ENCODE data around the gene HDGFL3.
"Not testable (repeated sequence)": the region's sequence is repeated elsewhere in the genome, so short reads cannot be mapped to it uniquely, and the experiment has no call there.

HDGFL3 gene

DNA sequence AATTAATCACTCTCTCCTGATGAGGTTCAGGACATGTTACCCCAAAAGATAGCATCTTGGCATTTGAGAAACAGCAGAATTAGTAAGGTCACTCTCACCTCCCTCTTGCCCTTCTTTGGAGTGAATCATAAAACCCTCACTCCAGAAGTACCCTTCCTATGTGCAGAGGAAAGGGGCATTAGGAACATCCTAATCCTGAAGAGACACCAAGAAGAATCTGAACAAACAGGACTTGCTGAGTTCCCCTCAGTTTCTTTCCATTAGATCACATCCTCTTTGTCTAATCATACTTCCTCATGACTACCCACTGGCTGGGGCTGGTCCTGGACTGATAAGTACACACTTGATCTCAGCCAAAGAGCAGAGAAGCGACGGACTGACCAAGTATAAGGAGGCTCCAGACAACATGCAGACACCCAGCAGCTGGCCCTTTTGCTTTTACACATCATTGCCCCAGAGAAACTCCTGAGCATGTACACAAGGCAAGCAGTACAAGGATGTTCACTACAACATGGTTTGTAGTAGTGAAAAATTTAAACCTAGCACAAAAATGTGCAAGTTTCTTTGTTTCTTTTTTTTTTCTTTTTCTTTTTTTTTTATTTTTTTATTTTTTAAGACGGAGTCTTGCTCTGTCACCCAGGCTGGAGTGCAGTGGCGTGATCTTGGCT, 115.2 kb downstream of the HDGFL3 start:
- no peak overlapping the region for H3K4me3 ChIP-seq (ENCODE audit: low read length)
- no peaks in the 10 kb centered on the region for H3F3A ChIP-seq (ENCODE audit: control insufficient read depth, insufficient read depth)
- H3K27me3 ChIP-seq (ENCODE audit: control insufficient read depth, low read length), result 0 out of 2 replicates have a peak, but pooled peaks cover 2% of the 10 kb centered on the region
- no peaks in the 10 kb centered on the region for H3K4me1 ChIP-seq (ENCODE audit: control insufficient read depth, low read length)
- no peaks in the 10 kb centered on the region for H3K36me3 ChIP-seq (ENCODE audit: control insufficient read depth, low read length)
- no peak overlapping the region for H3K27ac ChIP-seq (ENCODE audit: low read depth, low read length)
- H3K9me2 ChIP-seq (replicated peaks; ENCODE audit: control insufficient read depth, low read length), result no peaks in the 10 kb centered on the region
- TF ChIP-seq EZH2phosphoT487 (IDR thresholded peaks at IDR 0.05; ENCODE audit: borderline replicate concordance, low read length) (no peak), CTCF (IDR thresholded peaks at IDR 0.05; ENCODE audit: low read depth, low read length, poor library complexity, severe bottlenecking) (no peak)
- H3K4me2 ChIP-seq (ENCODE audit: low read length), result no peak overlapping the region
- H4K20me1 ChIP-seq (ENCODE audit: control insufficient read depth, insufficient read depth, low read depth, low read length), result no peaks in the 10 kb centered on the region
- no peaks in the 10 kb centered on the region for H3K79me2 ChIP-seq (ENCODE audit: control insufficient read depth, low read length)
- no peaks in the 10 kb centered on the region for H3K9me3 ChIP-seq (ENCODE audit: control insufficient read depth, insufficient read depth, low read length)

GRCh38 chr15:83091965-83092308, 115.7 kb downstream of the HDGFL3 start:
- not testable (repeated sequence) for H3K9me3 ChIP-seq (ENCODE audit: control insufficient read depth, insufficient read depth, low read length); H3K79me2 ChIP-seq (ENCODE audit: control insufficient read depth, low read length); H3K9me2 ChIP-seq (replicated peaks; ENCODE audit: control insufficient read depth, low read length); H3K4me2 ChIP-seq (ENCODE audit: low read length); H3K36me3 ChIP-seq (ENCODE audit: control insufficient read depth, low read length); H3K4me1 ChIP-seq (ENCODE audit: control insufficient read depth, low read length); H3F3A ChIP-seq (ENCODE audit: control insufficient read depth, insufficient read depth); H3K27ac ChIP-seq (ENCODE audit: low read depth, low read length); H3K27me3 ChIP-seq (ENCODE audit: control insufficient read depth, low read length); H3K4me3 ChIP-seq (ENCODE audit: low read length); H4K20me1 ChIP-seq (ENCODE audit: control insufficient read depth, insufficient read depth, low read depth, low read length)

DNA sequence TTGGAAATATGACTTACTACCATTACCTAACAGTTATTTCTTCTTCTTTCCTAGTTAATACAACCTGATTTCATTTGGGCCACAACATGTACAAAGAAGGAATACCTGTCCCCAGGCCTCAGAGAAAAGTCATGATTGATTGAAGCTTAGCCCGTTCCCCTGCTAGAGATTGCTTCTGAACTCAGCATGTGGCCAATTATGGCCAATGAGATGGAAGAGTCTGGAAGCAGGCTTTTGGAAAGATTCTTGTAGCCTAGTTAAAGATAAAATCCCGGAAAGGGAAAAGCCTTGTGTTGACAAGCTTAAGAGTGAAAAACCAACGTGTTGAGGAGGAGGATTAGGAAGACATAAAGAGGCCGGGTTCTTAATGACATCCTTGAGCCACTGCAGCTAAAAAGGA, 117.2 kb downstream of the HDGFL3 start:
- no peaks in the 10 kb centered on the region for H4K20me1 ChIP-seq (ENCODE audit: control insufficient read depth, insufficient read depth, low read depth, low read length)
- no peaks in the 10 kb centered on the region for H3K9me2 ChIP-seq (replicated peaks; ENCODE audit: control insufficient read depth, low read length)
- no peaks in the 10 kb centered on the region for H3K36me3 ChIP-seq (ENCODE audit: control insufficient read depth, low read length)
- H3F3A ChIP-seq (ENCODE audit: control insufficient read depth, insufficient read depth), result no peaks in the 10 kb centered on the region
- no peak overlapping the region for H3K4me3 ChIP-seq (ENCODE audit: low read length)
- no peaks in the 10 kb centered on the region for H3K79me2 ChIP-seq (ENCODE audit: control insufficient read depth, low read length)
- TF ChIP-seq CTCF (IDR thresholded peaks at IDR 0.05; ENCODE audit: low read depth, low read length, poor library complexity, severe bottlenecking) (no peak), EZH2phosphoT487 (IDR thresholded peaks at IDR 0.05; ENCODE audit: borderline replicate concordance, low read length) (no peak)
- H3K27me3 ChIP-seq (ENCODE audit: control insufficient read depth, low read length), result no peaks in the 10 kb centered on the region
- H3K27ac ChIP-seq (ENCODE audit: low read depth, low read length), result no peak overlapping the region
- H3K9me3 ChIP-seq (ENCODE audit: control insufficient read depth, insufficient read depth, low read length), result no peaks in the 10 kb centered on the region
- H3K4me1 ChIP-seq (ENCODE audit: control insufficient read depth, low read length), result no peaks in the 10 kb centered on the region
- no peak overlapping the region for H3K4me2 ChIP-seq (ENCODE audit: low read length)

GRCh38 chr15:83088876-83089275, 118.7 kb downstream of the HDGFL3 start:
- H4K20me1 ChIP-seq (ENCODE audit: control insufficient read depth, insufficient read depth, low read depth, low read length), result no peaks in the 10 kb centered on the region
- no peak overlapping the region for H3K4me3 ChIP-seq (ENCODE audit: low read length)
- no peaks in the 10 kb centered on the region for H3K4me1 ChIP-seq (ENCODE audit: control insufficient read depth, low read length)
- no peak for TF ChIP-seq CTCF (IDR thresholded peaks at IDR 0.05; ENCODE audit: low read depth, low read length, poor library complexity, severe bottlenecking)
- TF ChIP-seq EZH2phosphoT487 (IDR thresholded peaks at IDR 0.05; ENCODE audit: borderline replicate concordance, low read length), result no peak
- H3K79me2 ChIP-seq (ENCODE audit: control insufficient read depth, low read length), result no peaks in the 10 kb centered on the region
- H3K27ac ChIP-seq (ENCODE audit: low read depth, low read length), result no peak overlapping the region
- H3F3A ChIP-seq (ENCODE audit: control insufficient read depth, insufficient read depth), result no peaks in the 10 kb centered on the region
- no peak overlapping the region for H3K4me2 ChIP-seq (ENCODE audit: low read length)
- H3K36me3 ChIP-seq (ENCODE audit: control insufficient read depth, low read length), result no peaks in the 10 kb centered on the region
- no peaks in the 10 kb centered on the region for H3K9me2 ChIP-seq (replicated peaks; ENCODE audit: control insufficient read depth, low read length)
- H3K27me3 ChIP-seq (ENCODE audit: control insufficient read depth, low read length), result no peaks in the 10 kb centered on the region
- H3K9me3 ChIP-seq (ENCODE audit: control insufficient read depth, insufficient read depth, low read length), result no peaks in the 10 kb centered on the region

All from DOHH2 (cell line).